Colon (tissue), 2 donors: ENCODE data around the gene ARL3.
"Not testable (repeated sequence)": the region's sequence is repeated elsewhere in the genome, so short reads cannot be mapped to it uniquely, and the experiment has no call there.

Experiments used
- FAIRE-seq: peaks from 2 replicates; lab custom pipeline; 2012; peaks lifted over from hg19 to GRCh38; lab: Jason Lieb, UNC
- donor health status: control.
- donor health status: control.

Gene ARL3

DNA sequence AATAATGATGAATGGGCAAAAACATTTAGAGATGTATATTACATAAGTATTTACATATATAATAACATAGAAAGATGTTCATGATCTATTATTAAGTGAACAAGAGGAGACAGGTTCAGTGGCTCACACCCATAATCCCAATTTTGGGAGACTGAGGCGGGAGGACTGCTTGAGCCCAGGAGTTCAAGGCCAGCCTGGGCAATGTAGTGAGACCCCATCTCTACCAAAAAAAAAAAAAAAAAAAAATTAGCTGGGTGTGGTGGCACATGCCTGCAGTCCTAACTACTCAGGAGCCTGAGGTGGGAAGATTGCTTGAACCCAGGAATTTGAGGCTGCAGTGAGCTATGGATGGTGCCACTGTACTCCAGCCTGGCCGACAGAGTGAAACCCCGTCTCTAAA lies 12.4 kb downstream of the ARL3 start:
- no peak for FAIRE-seq

DNA sequence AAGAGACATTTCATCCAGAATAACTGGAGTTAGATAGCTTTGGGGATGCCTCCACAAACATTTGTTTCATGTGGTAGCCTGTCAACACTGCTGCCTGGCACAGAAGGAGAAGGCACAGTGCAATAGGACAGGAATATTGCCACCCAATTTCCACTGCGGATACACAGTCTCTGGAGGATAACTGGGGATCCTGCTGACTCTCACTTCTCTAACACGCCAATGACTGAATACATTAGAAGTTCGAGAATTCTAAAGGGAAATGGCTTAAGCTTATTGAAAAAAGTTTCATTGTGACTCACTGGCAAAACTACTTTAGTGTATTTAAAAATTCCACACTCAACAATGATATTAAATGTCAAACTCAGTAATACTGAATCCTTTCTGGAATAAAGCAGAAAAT lies 12.9 kb downstream of the ARL3 start:
- FAIRE-seq, result no peak

DNA sequence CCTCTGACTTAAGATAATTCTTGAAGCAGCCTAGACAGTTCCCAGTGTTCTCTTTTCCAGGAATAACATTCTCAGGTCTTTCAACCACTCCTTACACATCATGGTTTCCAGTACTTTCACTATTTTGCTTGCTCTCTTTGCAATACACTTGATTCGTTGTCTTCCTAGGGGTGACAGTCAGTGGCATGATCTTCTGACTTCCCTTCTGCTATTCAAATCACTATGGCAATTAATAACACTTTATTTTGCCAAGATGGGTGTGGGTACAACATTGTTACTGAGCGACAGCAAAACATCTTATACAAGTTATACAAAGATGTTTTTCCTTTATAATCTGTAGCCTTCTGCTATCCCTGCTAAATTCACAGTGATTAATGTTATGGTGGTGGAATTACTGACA lies 15.3 kb downstream of the ARL3 start:
- no peak for FAIRE-seq

DNA sequence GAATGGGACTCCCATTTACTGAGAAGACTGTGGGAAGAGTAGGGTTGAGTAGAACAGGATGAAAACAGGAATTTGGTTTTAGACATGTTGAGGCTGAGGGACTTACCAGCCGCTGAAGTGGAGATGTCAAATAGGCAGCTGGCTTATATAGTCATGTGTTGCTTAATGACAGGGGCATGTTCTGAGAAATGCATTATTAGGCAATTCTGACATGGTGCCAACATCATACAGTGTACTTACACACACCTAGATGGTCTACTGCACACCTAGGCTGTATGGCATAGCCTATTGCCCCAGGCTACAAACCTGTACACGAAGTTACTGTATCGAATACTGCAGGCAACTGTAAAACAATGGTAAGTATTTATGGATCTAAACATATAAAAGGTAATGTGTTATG lies 17.5 kb downstream of the ARL3 start:
- FAIRE-seq, result no peak

DNA sequence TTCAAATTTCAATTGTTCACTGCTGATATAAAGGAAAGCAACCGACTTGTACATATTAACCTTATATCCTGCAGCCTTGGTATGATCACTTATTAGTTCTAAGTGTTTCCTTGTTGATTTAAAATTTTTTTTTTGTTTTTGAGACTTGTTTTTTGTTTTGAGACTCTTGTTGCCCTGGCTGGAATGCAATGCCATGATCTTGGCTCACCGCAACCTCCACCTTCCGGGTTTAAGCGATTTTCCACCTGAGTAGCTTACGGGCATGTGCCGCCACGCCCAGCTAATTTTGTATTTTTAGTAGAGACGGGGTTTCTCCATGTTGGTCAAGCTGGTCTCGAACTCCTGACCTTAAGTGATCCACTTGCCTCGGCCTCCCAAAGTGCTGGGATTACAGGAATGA lies 18.8 kb downstream of the ARL3 start:
- not testable (repeated sequence) for FAIRE-seq

DNA sequence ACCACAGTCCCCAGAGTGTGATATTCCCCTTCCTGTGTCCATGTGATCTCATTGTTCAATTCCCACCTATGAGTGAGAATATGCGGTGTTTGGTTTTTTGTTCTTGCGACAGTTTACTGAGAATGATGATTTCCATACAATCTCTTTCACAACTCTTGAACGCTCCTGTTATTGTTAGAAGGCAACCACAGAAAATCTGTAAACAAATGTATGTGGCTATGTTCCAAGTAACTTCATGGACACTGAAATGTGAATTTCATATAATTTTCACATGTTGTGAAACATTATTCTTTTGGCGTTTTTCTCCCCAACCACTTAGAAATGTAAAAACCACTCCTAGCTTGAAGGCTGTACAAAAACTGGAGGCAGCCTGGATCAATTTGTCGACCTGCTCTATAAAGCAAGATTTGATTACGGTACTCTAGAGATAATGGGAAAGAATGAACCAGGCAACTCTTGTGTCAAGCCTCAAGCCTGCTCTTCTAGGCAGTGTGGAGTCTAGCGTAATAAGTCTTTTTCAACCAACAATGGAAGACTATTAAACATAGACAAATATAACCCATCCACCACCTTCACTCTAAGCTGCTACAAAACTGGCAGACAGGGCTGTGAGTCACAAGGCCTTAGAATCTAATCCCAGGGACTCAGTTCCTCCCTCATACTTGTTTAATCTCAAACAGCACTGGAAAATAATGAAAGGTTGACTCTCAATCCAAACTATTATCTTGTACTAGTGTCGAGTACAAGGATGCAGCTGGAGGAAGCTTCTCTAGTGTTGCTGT lies 22.7 kb downstream of the ARL3 start:
- FAIRE-seq, result no peak

DNA sequence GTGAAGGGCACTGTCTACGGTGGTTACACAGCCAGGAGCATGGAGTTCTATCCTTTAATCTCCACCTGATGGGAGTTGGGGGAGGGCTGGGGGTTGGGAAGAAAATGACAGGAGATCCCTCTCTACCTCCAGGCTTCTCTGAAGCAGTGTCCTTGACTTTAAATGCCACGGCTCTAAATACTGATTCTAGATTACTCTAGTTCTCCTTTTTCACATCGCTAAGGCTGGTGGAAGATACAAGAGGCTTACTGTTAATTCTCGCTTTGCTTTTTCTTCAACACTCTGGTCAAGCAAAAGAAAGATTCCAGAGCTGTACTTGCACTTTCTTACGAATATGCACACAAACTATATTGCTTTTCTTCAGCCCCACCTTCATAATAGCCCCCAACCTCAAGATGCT lies 30.5 kb downstream of the ARL3 start:
- no peak for FAIRE-seq

DNA sequence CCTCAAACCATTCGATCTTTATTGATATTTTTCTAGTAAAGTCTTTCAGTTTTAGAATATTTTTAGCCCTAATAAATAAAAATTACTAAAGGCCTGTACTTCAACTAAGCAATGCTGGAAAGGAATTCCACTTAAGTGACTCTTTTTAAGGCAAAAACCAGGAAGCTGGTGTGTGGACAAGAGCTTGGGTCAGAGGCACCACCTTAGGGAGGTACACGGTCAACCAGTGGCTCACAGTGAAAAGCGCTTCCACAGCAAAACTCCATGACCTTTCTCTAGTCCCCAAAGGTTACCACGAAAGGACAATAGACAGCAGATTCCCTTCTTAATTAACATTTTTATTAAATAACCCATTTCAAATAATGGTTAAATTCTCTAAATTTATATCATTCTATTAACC lies 31.2 kb downstream of the ARL3 start:
- no peak for FAIRE-seq

DNA sequence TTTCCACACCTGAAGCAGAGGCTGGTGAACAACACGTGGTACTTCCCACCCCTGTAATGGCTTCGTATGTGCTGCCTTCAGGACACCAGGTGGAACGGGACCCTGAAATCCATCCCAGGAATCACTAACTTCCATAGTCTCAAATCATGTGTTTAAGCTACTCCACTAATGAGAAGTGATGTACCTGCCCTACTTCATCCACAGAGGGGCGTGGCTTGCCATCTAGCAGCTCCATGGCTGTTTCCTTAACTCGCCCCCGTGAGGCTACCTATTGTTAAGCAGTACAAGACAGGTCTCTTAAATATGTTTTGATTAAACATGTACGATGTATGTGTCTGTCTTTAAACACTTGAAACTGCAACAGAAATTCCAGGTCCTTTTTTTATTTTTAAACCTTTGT lies 31.8 kb downstream of the ARL3 start:
- no peak for FAIRE-seq

DNA sequence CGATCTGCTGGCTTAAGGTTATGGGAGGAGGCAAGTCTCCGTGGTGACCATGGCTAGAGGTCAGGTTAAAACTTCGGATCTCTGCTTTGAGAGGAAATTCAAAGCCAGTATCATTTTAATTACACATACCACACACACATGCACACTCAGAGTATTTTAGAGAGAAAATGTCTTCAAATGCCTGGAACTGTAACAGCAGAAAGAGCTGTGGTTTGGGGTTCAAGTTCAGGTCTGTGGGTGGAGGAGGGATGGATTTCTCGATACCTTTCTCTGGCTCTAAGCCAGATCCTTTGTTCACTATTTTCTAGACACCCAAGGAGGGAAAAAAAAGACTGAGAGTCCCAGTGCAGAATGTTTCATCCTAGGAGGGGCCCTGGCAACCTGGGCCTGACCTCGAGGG lies 32.5 kb downstream of the ARL3 start:
- FAIRE-seq, result no peak

DNA sequence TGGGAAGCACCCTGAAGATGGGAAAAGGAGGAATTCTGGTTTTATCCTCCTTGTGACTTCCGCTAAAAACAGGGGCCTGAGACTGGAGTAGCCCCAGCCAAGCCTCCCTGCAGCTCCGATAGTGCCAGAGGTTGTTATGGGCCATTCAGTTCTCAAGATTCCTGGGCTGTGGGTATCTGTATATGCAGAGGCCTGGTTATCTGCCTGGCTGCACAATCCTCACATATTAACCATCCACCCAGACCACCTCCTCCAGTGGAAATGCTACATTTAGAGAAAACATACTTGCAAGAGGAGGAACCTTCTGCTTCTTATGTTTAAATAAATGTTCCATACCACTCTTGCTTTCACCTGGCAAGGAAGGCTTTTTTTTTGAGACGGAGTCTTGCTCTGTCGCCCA lies 34.6 kb downstream of the ARL3 start:
- FAIRE-seq, result no peak

DNA sequence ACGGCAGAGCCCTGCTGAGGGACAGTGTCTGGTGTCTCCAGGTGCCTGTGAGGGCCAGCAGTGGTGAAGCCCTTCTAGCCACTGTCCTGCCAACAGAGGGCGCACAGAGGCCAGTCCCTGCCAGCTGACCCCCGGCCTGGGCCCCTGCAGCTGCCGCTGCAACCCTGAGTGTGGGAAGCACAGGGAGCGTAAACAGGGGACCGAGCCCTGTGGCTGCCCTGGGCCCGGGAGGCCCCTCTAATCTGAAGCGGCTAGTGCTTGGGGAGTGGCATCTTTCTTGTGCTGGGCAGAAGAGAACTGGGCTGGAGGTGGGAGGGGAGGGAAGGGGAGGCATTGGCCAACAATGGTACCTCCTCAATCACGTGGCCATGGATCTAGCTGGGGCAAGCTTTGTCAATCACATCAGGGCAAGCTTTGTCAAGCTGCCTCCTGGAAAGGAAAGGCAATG lies 35.3 kb downstream of the ARL3 start:
- no peak for FAIRE-seq

DNA sequence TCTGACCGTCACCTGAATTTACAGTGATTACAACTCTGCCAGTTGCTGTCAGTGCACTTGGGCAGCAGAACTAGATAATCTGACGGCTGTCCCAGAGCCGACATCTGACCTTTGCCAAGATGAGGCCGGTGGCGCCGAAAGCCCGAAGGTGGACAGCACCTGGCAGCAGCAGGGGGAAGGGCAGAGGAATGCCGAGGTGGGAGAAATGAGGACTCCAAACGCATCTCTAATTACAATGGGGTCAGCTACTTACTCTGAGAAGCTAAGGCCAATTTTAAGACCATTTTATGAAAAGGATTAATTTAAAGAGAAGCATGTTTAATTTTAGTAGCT lies 36.2 kb downstream of the ARL3 start:
- no peak for FAIRE-seq

DNA sequence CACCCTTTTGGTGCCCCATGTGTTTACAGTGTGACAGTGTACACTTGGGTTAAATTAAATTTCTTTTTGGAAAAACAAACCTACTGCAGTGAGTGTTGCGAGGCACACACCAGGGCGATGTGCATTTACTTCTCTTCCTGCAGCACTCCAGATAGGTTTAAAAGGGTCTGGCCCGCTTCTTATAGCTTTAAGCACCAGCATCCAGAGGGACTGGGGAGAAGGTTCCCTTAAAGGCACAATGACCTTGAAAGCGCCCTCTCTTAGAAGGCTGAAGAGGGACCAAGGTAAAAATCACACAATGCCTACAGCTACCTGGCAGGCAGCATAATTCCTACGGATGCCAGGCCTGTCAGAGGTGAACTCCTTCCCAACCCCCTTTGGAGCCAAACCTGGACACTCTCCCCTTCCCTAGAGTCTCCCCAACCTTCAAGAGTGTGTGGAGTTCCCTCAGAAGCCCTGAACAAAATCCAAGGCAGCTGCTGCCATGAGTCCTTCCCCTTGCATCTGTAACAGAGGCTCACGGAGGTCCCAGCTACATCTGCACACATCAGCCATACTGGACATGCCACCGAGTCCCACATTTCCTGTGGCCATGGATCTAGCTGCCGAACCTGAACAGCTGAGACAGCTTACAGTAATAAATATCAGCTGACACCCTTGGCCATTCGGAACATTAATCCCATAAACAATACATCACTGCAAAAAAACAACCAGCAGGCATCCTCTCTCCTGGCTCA lies 36.7 kb downstream of the ARL3 start:
- no peak for FAIRE-seq

DNA sequence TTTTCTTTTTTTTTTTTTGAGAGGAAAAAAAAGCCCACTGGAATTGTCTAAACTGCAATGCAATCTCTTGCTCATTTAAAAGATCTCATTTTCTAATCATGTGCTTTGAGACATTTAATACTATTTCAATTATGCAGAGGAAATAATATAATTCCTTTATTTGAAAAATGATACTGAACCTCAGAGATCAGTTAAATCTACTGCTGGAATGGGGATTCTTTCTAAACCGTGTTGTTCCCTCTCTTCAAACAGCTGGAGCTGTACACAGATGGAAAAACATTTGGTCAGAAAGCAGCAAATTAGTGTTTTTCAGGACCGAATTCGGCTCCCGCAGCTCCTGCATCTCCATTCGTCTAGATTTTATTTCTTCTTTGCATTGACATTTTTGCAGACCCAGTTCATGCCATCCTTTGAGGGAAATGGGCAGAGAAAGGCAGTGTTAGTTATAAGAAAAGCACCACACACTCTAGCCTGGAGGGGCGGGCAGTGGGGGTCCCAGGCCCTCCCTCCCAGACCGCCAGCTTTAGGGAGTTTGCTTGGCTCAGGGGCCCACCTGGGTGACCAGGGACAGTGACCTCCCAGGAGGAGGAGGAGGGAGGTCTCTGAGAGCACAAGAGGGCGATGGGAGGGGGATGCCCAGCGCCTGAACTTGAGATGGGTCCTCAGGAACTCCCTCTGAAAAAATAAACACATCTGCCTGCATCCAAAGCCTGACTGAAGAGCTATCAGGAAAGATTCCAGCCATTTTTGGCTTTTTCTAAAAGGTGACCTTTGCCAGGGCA lies 37.5 kb downstream of the ARL3 start:
- no peak for FAIRE-seq

DNA sequence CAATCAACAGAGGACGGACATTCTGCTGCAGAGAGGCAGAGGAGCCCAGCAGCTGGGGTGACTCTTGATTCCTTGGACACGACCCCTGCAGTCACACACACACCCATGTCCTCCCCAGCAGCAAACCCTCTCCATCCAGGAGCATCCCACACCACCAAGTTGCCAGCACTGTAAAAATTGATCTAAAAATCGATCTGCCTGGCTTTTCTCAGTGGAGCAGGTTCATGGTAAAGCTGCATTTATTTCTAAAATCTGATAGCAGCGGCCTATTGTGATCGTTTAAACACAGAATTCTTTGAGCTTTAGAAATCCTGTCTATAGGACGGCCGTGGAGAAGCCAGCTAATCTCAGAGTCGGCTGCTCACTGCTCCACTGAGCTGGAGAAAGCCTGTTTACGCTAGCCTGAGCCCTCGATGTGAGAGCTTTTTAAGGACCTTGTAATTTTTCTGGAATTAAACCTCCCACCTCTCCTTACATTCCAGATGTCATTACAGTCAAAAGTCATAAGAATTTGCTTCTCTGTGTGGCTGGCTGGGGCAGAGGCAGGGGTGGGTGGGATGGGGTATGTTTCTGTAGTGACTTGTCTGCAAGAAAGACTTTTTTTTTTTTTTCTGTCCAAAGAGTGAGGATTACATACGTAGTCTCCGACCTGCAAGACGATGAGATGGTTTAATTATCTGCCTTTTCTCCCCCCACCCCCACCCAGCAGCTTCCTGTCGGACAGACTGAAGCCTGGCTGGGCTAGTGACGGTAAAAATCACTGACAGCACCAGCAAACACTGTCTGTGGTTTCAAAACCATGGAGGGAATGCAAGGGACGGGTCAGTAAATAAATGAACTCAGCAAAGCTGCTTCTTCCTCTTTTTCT lies 38.3 kb downstream of the ARL3 start:
- FAIRE-seq, result no peak

DNA sequence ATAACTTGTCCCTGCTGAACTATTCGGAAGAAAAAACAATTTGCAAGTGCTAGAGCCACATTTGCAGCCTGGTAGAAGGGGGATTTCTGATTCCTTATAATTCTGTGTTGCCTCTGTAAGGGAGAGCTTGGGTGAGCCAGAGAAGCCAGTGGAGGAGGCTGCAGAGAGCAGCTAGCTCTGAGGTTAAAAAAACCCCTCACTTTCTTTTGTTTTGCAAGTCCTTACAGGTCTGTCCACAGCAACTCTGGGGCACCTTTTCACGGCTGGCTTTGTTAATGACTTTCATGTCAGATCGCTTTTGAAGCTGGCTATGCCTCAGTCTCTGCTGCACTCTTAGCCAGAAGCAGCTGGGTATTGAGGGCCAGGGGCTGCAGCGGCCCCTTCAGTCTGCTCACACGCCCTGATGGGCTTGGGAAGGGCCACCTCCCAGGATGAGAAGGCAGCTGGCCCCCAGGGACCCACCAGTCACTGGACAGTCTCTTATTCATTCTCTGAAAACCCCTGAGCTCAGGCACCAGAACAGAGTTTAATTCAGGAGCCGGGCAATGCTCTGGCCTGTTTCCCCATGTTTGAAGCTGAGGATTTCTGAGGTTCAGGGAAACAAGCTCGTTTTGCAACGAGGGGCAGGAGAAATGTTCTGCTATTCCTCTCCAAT lies 39.1 kb downstream of the ARL3 start:
- no peak for FAIRE-seq

DNA sequence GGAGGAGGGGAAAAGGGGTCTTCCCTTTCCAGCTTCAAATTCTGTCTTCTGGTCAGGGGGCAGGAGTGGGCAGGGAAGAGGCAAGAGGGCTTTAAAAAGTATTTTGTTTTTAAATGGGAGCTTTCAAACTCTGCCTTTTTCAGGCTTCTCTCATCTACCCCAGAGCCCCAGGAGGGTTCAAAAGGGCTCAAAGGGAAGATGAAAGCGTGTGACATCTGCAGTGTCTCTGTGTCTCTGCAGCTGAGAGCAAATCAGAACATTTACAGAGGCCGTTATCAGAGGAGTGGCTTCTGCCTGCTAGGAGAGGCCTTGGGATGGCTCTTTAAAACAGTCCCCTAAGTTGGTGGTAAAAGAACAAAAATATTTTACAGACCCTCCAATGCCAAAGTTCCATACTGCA lies 39.6 kb downstream of the ARL3 start:
- FAIRE-seq, result no peak

DNA sequence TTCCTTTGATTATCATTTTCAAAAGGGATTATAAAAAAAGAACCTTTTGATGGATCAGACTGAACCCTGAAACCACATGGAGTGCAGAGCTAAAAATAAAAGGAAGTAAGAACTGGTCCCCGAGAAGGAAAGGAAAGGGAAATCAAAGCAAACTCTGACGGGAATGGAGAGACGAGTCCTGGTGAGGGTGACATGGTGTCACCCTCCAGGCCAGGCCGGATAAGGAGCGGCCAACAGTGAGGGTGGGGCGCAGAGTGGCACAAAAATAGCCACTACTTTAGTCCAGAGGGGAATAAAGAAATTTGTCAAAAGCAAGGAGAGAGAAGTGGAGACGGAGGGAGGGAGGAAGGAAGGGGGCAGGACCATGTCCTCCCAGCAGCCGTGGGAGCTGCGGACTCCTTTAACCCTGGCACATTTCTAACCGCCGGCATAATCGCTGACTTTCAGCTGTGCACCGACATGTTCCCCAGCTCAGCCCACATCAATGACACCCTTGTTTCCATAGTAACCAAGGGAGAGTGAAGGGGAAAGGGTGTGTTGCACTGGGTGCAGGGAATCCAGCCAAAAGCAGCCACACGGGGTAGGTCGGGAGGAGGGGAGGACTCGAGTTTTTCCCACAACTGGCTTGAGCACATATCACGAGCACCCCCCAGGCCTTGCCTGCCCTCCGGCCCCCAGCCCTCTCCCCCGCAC lies 40.2 kb downstream of the ARL3 start:
- FAIRE-seq, result no peak

DNA sequence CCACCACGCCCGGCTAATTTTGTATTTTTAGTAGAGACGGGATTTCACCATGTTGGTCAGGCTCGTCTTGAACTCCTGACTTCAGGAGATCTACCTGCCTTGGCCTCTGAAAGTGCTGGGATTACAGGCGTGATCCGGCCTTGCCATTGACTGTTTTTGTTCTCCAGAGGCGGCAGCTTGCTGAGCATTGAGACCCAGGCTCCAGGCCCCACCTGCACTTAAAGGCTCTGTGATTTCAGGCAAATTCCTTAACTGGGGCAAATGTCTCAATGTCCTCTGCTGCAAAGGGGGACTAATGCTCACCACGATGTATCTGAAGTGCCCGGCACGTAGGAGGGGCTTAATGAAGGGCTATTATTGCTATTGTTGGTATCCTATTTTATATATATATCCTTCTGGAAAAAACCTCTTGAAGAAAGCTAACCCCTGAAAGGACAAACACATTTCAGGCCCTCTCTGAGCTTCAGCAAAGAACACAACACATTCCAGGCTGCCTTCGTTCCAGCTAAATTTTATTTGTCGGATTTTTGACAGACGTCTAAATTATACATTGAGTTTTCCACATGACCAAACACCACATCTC lies 40.9 kb downstream of the ARL3 start:
- FAIRE-seq, result no peak
